GM19043 (cell line): ENCODE data around the gene GRIN1.

Experiments
- ATAC-seq: cut with Tn5 transposase; IDR thresholded peaks from one replicate; pipeline ENCODE4 v1.9.1; 2021; ENCODE audit warnings: low read depth; ENCODE audit not compliant: unreplicated experiment

GRIN1 gene

DNA sequence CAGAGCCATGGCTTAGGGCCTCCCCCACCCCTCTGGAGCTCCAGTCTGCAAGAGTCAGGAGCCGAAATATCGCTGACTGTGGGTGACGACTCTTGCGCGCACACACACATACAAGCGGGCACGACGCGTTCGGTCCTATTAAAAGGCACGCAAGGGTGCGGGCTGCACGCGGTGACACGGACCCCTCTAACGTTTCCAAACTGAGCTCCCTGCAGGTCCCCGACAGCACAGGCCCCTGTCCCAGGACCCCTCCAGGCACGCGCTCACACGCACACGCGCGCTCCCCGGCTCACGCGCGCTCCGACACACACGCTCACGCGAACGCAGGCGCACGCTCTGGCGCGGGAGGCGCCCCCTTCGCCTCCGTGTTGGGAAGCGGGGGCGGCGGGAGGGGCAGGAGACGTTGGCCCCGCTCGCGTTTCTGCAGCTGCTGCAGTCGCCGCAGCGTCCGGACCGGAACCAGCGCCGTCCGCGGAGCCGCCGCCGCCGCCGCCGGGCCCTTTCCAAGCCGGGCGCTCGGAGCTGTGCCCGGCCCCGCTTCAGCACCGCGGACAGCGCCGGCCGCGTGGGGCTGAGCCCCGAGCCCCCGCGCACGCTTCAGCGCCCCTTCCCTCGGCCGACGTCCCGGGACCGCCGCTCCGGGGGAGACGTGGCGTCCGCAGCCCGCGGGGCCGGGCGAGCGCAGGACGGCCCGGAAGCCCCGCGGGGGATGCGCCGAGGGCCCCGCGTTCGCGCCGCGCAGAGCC is at the start of gene GRIN1:
Gene GRIN1 (plus strand): TSS at position 433 of the 746 bp plus-strand sequence. CDS start 333 bp downstream, outside the sequence.
- no peak for ATAC-seq

DNA sequence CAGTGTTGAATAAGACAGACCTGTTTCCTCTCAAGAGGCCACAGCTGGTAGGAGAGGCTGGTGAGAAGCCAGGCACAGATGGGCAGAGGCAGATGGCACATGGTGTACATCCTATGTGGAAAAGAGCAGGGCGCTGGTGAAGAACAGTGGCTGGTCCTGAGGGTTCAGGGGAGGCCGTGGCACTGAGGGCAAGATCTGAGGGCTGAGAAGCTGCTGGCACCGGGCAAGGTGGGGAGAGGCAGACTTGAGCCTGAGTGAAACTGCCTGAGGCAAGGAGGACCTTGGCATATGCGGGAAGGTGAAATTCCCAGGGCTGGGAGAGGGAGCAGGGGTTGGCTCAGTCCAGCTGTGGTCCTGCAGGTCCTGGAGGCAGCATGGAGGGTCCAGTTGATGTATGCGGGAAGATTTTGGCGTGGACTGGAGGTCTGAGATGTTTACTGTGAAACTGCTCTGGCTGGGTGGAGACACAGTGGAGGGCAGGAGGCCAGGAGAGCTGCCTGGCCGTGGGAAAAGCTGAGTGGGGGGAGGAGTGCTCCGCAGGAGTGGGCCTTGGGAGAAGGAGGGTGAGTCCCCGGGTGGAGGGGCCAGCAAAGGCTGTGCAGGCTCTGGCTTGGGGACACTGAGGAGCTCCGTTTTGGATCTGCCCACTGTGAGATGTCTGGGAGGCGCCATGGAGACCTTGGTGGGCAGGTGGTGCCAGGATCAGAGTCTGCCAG is 49.6 kb upstream of the GRIN1 start:
- ATAC-seq, result no peak

DNA sequence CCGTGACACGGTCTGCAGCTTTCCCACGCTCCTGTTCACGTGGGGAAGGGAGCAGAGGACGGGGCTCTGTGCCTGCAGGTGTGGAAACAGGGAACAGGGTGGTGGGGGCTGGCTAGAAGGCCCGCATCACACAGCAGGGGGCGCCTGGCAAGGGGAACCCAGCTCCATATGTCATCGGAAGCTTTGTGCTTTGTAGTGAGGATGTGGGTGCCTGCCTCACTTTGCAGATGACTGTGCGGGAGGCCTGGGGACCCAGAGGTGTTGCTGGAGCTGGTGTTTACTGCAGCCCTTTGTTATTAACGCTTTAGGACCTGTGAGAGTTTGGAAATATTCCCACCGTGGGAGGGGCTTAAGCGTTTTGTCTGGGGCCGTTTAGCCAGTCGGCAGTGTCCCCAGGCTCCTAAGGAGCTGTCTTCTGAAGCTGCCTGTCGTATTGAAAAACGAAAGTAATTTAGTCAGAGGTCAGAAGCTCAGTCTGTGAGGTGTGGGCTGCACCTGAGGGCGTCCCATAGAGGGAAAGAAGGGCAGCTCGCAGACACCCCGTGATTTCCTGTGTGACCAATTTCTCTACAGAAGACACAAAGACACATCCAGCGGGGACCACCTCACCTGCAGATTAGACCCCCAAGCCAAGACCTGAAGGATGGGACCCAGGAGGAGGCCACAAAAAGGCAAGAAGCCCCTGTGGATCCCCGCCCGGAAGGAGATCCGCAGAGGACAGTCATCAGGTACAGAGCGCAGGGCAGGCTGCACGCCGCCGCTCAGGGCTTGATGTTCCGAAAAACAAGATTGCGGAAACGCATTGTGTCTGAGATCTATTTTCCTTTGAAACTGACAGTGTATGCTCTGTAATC is 43.1 kb upstream of the GRIN1 start:
- peak; percentile 87 for ATAC-seq

DNA sequence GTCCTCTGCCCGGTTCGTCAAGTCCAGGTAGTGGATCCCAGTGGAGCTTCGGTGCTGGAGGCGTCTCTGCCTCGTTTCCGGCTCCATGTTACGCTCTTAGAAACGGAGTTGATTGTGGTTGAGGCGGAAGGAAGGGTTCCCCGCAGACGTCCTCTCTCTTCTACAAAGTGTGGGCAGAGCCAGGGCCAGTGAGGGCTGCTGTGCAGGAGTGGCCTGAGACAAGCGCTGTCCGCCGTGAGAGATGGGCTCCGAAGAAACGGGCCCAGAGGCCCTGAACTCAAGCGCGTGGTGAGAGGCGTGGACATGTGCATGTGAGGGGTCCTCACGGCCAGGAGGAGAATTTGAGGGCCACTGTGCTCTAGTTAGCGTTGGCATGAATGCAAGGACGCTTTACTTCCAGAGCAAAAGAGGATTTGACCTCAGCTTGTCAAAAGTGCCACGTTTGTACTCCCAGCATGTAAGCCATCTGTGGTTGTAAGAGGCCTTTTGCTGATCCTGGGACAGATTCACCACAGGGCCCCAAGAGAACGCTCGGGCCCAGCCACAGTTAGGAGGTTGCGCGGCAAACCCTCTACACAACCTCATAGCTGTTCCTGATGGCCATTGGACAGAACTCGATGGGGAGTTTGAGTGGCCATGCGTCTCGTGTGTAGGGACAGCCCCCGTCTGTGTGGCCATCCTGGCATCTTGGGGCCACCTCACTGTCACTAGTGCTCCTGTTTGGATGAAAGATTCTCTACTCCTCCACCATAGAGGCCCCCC is 42.0 kb upstream of the GRIN1 start:
- ATAC-seq, result no peak

DNA sequence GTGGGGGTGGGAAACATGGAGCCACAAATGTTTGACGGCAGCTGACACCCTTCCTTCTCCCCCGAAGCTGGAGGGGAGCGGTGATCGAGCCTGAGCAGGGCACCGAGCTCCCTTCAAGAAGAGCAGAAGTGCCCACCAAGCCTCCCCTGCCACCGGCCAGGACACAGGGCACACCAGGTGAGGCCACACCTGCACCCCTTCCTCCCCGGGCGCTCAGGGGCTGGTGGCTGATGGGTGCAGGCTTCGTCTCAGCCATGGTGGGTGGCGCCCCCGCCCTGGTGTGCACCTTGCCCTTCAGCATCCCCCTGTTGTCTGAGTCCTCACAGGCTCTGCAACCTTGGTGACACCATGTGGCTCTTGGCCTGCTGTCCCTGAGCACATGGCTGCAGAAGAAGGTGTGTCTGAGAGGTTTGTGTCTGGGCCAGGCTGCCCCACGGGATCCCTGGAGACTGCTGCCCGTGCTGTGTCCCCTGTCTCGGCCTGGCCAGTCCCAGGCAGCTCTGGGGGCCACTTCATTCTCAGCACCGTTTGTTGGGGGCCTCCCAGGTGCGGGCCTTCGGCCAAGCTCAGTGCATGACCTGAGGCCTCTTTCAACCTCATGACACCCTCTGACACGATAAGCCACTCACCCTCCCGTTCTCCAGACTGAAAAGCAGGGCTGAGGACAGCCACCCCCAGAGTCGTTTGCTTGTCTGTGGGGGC is 41.0 kb upstream of the GRIN1 start:
- no peak for ATAC-seq

DNA sequence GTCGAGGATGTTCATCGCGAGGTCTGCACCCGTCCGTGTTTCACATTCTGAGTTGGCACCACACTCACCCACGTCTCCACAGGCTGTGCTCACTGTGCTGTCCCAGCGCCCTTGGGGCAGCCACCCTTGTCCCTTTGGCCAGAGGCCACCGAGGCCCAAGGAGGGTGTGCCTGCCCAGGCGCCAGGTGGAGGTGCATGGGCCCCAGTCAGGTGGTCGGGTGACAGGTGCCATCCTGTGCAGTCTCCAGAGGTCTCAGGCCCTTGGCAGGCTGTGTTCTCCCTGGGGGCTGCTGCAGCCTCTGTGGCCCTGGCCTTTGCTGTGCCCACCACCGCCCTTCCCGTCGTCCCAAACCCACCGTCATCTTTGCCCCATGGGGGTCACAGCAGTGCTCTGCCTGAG is 39.7 kb upstream of the GRIN1 start:
- ATAC-seq, result no peak

DNA sequence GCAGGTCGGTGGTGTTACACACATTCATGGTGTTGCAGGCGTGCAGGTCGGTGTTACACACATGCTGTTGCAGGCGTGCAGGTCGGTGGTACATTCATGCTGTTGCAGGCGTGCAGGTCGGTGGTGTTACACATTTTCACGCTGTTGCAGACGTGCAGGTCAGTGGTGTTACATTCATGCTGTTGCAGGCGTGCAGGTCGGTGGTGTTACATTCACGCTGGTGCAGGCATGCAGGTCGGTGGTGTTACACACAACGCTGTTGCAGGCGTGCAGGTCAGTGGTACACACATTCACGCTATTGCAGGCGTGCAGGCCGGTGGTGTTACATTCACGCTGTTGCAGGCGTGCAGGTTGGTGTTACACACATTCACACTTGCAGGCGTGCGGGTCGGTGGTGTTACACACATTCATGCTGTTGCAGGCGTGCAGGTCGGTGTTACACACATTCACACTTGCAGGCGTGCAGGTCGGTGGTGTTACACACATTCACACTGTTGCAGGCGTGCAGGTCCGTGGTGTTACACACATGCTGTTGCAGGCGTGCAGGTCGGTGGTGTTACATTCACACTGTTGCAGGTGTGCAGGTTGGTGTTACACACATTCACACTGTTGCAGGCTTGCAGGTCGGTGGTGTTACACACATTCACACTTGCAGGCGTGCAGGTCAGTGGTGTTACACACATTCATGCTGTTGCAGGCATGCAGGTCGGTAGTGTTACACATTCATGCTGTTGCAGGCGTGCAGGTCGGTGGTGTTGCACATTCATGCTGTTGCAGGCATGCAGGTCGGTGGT is 35.6 kb upstream of the GRIN1 start:
- ATAC-seq, result no peak

DNA sequence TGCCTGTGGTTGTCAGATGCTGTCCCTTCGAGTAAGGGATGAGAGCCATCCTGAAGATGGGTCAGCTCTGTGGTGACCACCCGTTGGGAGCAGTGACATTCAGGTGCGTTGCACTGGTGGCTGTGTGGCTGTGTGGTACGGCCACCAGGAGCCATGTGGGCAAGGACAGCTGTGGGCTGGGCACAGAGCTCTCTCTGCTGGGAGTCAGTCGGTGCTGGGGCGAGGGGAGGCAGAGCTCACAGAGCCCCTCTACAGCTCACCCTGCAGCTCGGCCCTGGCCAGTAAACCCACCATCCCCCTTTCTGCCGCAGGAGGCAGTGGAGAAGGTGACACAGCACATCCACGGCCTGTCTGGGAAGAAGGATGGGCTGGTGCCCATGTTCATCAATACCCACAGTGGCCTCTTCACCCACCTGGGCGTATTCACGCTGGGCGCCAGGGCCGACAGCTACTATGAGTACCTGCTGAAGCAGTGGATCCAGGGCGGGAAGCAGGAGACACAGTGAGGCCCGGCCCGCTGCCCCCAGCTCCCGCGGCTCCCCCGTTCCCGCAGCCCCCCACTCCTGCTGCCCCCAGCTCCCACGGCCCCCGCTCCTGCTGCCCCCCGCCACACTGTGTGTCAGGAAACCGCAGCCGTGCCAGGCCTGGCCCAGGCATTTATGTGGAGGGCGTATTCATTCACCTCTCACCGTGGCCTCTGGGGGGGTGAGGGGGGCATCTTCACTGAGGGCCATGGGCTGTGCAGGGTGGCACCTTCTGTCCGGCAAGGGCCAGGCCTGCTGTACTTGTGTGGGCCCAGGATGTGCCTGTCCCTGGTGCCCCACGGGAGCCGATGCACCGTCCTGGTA is 32.9 kb upstream of the GRIN1 start:
- ATAC-seq, result no peak

DNA sequence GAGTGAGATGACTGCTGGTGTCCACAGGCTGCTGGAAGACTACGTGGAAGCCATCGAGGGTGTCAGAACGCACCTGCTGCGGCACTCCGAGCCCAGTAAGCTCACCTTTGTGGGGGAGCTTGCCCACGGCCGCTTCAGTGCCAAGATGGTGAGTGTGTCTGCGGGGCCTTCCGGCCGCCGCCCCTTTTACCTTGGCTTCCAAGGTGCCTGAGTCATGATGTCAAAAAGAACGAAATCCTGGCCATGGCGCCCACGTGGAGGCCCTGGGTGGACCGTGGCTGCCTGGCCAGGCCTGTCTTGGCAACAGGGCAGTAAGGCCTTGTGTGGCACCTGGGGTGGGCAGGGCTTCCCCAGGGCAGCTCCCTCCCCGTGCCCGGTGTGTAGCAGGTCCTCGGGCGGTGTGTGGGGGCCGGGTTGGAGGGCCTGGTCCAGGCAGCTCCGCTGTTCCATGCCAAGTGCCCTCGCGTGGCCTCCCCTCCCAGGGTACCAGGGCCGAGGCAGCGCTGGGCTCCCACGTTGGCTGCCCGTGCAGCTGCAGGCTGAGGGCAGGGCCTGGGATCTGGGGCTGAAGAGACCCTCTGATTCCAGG is 32.2 kb upstream of the GRIN1 start:
- no peak for ATAC-seq

DNA sequence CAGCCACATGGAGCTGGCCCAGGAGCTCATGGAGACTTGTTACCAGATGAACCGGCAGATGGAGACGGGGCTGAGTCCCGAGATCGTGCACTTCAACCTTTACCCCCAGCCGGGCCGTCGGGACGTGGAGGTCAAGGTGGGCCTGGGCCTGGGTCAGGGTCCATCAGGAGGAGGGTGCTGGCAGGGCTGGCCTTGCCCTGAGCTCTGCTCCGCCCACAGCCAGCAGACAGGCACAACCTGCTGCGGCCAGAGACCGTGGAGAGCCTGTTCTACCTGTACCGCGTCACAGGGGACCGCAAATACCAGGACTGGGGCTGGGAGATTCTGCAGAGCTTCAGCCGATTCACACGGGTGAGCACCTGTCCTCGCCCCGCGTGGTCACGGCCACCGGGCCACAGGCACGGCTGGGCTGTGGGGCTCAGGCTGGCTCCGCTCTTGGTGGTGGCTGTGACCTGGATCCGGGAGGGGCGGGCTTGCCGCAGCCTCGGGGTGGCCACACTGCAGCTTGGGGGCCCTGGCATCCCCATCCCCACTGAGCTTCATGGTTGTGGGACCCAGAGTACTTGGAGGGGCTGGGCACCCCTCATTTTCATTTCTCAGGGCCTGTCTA is 31.5 kb upstream of the GRIN1 start:
- ATAC-seq, result no peak

DNA sequence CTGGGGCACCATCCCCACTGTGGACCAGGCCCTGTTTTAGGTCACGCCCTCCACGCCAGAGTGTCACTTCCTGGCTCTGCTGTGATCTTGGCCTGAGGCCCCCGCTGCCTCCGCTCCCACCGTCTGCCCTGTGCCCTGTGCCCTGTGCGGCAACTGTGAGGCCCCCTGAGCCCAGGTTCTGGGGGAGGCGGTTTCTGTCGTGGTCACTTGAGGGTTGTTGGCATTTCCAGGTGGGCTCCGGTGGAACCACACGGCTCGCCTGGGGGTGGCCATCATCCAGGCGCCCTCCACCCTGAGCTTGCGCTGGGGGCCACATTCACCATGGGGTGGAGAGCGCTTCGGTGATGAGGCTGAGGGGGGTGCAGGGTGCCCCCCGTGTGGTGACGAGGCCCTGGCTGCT is 31.0 kb upstream of the GRIN1 start:
- no peak for ATAC-seq

DNA sequence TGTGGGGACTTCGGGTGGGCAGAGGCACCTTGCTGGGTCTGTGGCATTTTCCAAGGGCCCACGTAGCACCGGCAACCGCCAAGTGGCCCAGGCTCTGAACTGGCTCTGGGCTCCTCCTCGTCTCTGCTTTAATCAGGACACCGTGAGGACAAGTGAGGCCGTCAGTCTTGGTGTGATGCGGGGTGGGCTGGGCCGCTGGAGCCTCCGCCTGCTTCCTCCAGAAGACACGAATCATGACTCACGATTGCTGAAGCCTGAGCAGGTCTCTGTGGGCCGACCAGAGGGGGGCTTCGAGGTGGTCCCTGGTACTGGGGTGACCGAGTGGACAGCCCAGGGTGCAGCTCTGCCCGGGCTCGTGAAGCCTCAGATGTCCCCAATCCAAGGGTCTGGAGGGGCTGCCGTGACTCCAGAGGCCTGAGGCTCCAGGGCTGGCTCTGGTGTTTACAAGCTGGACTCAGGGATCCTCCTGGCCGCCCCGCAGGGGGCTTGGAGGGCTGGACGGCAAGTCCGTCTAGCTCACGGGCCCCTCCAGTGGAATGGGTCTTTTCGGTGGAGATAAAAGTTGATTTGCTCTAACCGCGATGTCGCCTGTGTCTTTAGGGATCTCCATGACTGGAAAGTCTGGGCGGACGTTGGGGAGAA is 30.2 kb upstream of the GRIN1 start:
- no peak for ATAC-seq

DNA sequence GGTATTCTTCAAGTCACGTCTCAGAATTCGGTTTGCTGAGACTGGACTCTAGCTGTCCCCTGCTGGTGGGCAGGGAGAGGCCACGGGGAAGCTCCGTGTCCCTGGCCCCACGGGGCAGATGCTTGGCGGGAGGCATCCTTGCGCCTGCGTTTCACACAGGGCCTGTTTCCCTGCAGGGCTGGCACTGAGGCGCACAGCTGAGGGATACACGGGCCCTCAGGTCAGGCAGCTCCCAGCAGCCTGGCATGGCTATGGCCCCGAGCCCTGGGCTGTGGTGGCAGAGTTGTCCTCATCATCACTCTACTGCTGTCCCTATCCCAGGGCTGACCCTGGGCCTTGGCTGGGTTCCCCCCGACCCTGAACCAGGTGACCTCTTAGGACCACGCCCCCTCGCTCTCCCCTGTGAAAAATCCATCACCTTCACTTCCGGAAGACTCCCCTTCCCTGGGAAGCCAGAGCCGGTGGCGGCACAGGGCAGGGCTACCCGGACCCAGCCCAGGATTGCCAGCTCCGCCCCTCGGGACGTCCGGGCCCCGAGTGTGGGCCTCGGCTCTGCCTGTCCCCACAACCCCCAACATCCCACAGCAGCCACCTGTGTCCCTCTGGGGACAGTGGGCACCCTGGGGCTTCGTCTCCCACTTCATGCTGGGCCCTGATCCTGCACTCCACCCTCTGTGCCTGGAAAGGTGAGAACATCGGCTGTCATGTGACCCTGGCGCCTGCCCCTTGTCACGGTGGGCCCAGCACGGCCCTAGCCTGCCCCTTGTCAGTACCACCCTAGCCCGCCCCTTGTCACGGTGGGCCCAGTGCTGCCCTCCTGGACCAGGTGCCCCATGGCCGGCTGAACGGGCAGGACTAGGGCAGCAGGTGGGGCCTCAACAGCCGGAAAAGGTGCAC is 29.5 kb upstream of the GRIN1 start:
- ATAC-seq, result no peak

DNA sequence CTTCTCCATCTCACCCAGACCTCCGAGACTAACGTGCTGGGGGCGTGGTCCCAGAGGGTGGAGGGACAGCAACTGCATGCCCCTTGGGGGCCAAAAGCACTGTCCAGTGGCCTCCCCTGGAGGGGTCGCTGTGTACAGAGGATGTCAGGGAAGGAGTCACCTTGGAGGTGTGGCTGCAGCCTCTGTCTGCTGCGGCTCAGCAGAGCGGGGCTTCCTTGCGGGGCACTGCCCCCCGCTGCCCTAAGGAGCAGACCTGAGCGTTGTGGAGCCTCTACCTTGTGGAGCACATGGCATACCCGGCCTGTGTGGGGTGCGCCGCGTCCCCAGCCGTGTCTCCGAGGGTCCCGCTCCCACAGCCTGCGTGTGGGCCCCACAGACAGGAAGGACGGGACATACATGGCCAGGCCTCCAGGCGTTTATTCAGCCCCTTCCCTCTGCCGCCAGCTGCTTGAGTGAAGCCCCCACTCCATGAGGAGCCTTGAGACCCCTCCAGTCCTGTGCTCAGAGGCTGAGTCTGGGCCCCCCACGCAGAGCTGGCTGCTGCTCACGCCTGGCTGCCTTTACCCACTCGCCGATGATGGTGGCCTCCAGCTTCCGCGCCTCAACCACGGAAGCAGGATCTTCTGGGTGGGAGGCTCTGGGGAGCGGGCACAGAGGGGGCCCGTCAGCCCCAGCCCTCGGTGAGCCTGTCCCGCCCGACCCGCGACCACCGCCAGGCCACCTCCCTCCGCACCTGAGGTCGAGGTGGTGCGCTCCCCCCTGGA is 28.6 kb upstream of the GRIN1 start:
- no peak for ATAC-seq
